GM12878 (cell line): ENCODE data around the gene POLD2. TPM values are rescaled to one million over a fixed set of nuclear protein-coding genes. Genes with fewer than 3 reads are reported as not detected.

Source experiments
- ATAC-seq: fragments of 200-7000 bp; cut with Tn5 transposase; 3 replicates; pipeline ENCODE4 v1.9.1; 2020; ENCODE audit warnings: mild to moderate bottlenecking, moderate library complexity
- BruUV-seq: library from RNA; stranded (reverse); fragments of 400-500 nt; replicated peaks from 2 replicates; lab custom pipeline; 2021; lab: Mats Ljungman, UMichigan
- CTCF ChIA-PET: fragments of 300-600 bp; sonication (Branson Sonifier 250); formaldehyde crosslinking; extraction: SDS; loops from one replicate; lab custom pipeline; 2021; ENCODE audit warnings: inconsistent platforms; lab: Yijun Ruan, JAX
- POLR2A ChIA-PET: fragments of 350-600 bp; formaldehyde crosslinking; extraction: SDS; loops from one replicate; lab custom pipeline; 2021; ENCODE audit warnings: inconsistent platforms; lab: Charles Lee
- RAD21 ChIA-PET: fragments of 300-600 bp; sonication (Branson Sonifier 250); formaldehyde crosslinking; loops from one replicate; lab custom pipeline; 2023; ENCODE audit warnings: antibody characterized with exemption; ENCODE audit not compliant: unreplicated experiment; lab: Charles Lee
- SMC1A ChIA-PET: fragments of 300-600 bp; sonication (Branson Sonifier 250); formaldehyde crosslinking; loops from one replicate; lab custom pipeline; 2023; ENCODE audit not compliant: unreplicated experiment, uncharacterized antibody; lab: Charles Lee
- DNase-seq: peaks from one replicate; pipeline ENCODE4 v3.0.0-alpha.2; 2011; ENCODE audit warnings: low read depth, low spot score
- FAIRE-seq: peaks from 3 replicates; lab custom pipeline; 2011; peaks lifted over from hg19 to GRCh38; lab: Jason Lieb, UNC
- H2AFZ ChIP-seq: 2 replicates; pipeline ENCODE4 v1.6.0; 2011; ENCODE audit warnings: low read depth, low read length, control low read depth; ENCODE audit not compliant: control insufficient read depth
- H3K27ac ChIP-seq: 2 replicates; pipeline ENCODE4 v1.5.1; 2011; ENCODE audit warnings: control low read depth; ENCODE audit not compliant: control insufficient read depth, insufficient read depth
- H3K27me3 ChIP-seq, 2 experiments: replicated peaks in 1 of 2; 2 replicates each; pipeline versions ENCODE4 v1.6.0 to v1.6.1; 2011; ENCODE audit warnings: low read length in 1 of 2; ENCODE audit not compliant: control insufficient read depth in 2 of 2, insufficient read depth in 2 of 2
- H3K36me3 ChIP-seq, 2 experiments: 2 replicates each; pipeline ENCODE4 v1.5.1; 2011; ENCODE audit warnings: low read length in 1 of 2; ENCODE audit not compliant: control insufficient read depth in 2 of 2, insufficient read depth in 2 of 2
- H3K4me1 ChIP-seq: 2 replicates; pipeline ENCODE4 v1.6.1; 2011; ENCODE audit warnings: mild to moderate bottlenecking, low read length, moderate library complexity, mixed read lengths; ENCODE audit not compliant: control insufficient read depth, insufficient read depth
- H3K4me2 ChIP-seq: 2 replicates; pipeline ENCODE4 v1.6.0; 2011; ENCODE audit warnings: control low read depth; ENCODE audit not compliant: control insufficient read depth, insufficient read depth
- H3K4me3 ChIP-seq: fragments of 200-600 bp; sonication (generic); 2 replicates; pipeline ENCODE4 v1.5.1; 2016
- H3K79me2 ChIP-seq: 2 replicates; pipeline ENCODE4 v1.6.0; 2011; ENCODE audit warnings: low read length; ENCODE audit not compliant: control insufficient read depth, insufficient read depth
- H3K9ac ChIP-seq: 2 replicates; pipeline ENCODE4 v1.8.0; 2011; ENCODE audit warnings: low read length, control low read depth, mixed read lengths; ENCODE audit not compliant: control insufficient read depth, insufficient read depth
- H3K9me3 ChIP-seq: replicated peaks from 3 replicates; pipeline ENCODE4 v1.5.1; 2011; ENCODE audit warnings: mild to moderate bottlenecking, low read length; ENCODE audit not compliant: control insufficient read depth, insufficient read depth
- H4K20me1 ChIP-seq: 2 replicates; pipeline ENCODE4 v1.6.0; 2011; ENCODE audit not compliant: control insufficient read depth, insufficient read depth
- KAT2A ChIP-seq: conservative IDR thresholded peaks from 2 replicates; pipeline ENCODE4 v1.6.1; 2011; ENCODE audit warnings: low read depth, low read length; ENCODE audit not compliant: control insufficient read depth
- RAD21 ChIP-seq: IDR thresholded peaks from 2 replicates; pipeline ENCODE4 v1.6.1; 2011; ENCODE audit warnings: mild to moderate bottlenecking, low read depth, low read length, moderate library complexity; ENCODE audit not compliant: insufficient read depth
- SMC3 ChIP-seq: IDR thresholded peaks from 2 replicates; pipeline ENCODE4 v1.6.1; 2011; ENCODE audit warnings: low read length, improper control_type of control experiment, borderline replicate concordance
- WGBS: methylation state at CpG from one replicate; pipeline ENCODE4 v1.1.6; 2016; ENCODE audit warnings: low lambda C conversion rate; ENCODE audit not compliant: insufficient replicate concordance, insufficient coverage; ENCODE audit errors: missing lambda C conversion rate; 5-methylcytosine and 5-hydroxymethylcytosine counted together
- in situ Hi-C: fragments of 300-500 bp; cut with MboI; formaldehyde crosslinking; loops from 9 replicates; pipeline ENCODE4 v1.14.3; 2018; ENCODE audit warnings: mixed read lengths
- intact Hi-C: fragments of 100-400 bp; cut with micrococcal nuclease; formaldehyde crosslinking; loops from one replicate; pipeline ENCODE4 v1.14.2; 2022; ENCODE audit not compliant: unreplicated experiment
- polyA plus RNA-seq, 11 experiments: library from polyadenylated mRNA; depleted of rRNA in 4 of 11; unstranded in 6 of 11; stranded (reverse) in 5 of 11; fragments of >200 nt; fragmentation: Nextera tagmentation in 4 of 11; fragmentation: Illumina TruSeq in 1 of 11; extraction: Ambion mirVana in 4 of 11; extraction: Trizol in 1 of 11; gene quantifications; 1 replicate in 1 of 11; 2 replicates in 10 of 11; pipeline versions ENCODE4 v1.2.1 to v1.2.3, GENCODE V29; 2011 to 2016; ENCODE audit warnings: inconsistent platforms in 2 of 11, missing spikeins in 2 of 11, low read depth in 1 of 11
- total RNA-seq, 4 experiments: library from RNA; depleted of rRNA in 3 of 4; stranded (reverse); fragments of >200 nt in 3 of 4; fragmentation: Illumina TruSeq in 1 of 4; extraction: Trizol in 1 of 4; gene quantifications; 2 replicates each; pipeline versions ENCODE4 v1.2.1 to v1.2.3, GENCODE V29; 2013 to 2021
- TF ChIP-seq, protein P1 (sequence below): IDR thresholded peaks from 2 replicates; pipeline ENCODE4 v1.6.1; 2011; ENCODE audit warnings: borderline replicate concordance, low read depth, mild to moderate bottlenecking, moderate library complexity, mixed read lengths, low read length; ENCODE audit not compliant: insufficient read depth; ENCODE audit errors: extremely low read length
- TF ChIP-seq, protein P2 (sequence below), 3 experiments: IDR thresholded peaks in 2 of 3; conservative IDR thresholded peaks in 1 of 3; 2 replicates each; pipeline ENCODE4 v1.5.1; 2011; ENCODE audit warnings: low read depth in 3 of 3, low read length in 3 of 3, mild to moderate bottlenecking in 3 of 3, control low read depth in 2 of 3, moderate library complexity in 2 of 3, inconsistent platforms in 1 of 3, mixed read lengths in 1 of 3; ENCODE audit not compliant: control insufficient read depth in 2 of 3, insufficient read depth in 1 of 3; ENCODE audit errors: extremely low read depth in 1 of 3

POLD2 gene
- total and polyA plus RNA-seq, 10 of the 15 experiments (the other 5 are each of a cell fraction or from before 2014, with no cell fraction given) = 19.1 to 287 (median 169) TPM

DNA sequence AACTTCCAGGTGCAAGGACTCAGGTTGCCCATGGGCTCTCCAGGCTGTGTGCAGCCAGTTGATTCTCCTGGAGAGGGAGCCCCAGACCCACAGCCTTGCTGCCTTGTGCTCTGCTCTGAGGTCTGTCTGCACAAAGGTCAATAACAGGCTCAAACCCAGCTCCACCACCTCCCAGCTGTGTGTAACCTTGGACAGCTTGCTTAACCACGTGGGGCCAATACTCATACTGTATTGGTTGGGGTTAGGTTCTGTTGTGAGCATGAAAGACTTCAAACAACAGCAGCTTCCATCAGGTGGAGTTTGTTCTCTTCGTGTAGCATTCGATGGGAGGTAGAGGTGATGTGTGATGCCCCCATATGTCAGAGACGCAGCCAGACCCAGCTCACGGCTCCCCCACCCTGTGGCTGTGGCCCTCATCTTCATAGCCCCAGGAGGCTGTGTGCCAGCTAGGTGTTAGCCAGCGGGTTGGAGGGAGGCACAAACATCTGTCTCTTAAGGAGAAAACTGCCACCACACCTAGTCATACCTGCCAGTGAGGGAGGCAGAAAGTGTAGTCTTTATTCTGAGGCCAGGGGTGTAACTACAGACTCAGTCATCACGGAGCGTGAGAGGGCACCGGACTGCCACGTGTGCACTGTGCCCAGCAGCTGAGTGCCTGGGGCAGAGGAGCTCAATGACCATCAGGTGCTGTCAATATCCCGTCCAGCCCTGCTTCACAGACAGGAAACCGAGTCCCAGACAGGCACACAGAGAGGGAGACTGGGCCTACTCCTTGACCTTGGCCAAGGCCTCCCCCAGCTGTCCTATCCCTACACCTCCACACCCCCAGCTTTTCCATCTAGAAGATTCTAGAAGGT, 8.1 kb upstream of the POLD2 start:
- ChIA-PET POLR2A (interaction anchor here (1.7 kb wide), 1 partner anchor 9 kb away, joined by 5 read pairs; the partner anchor contains the start of gene POLD2), RAD21 (interaction anchor here (1.8 kb wide), 1 partner anchor 11 kb away, joined by 4 read pairs; no protein-coding TSS in a partner anchor), CTCF (interaction anchor here (0.7 to 0.9 kb wide), 2 partner anchors 41 to 434 kb away, joined by 3 read pairs; no protein-coding TSS in a partner anchor), SMC1A (interaction anchor here (0.6 to 1.6 kb wide), 2 partner anchors 66 to 74 kb away, joined by 3 read pairs; no protein-coding TSS in a partner anchor)
- in situ Hi-C loops = no loop called here
- H3K27me3 ChIP-seq = no peaks in the 10 kb centered on the region; a peak in 1 of 4 replicates
- DNase-seq = no peak
- peak; percentile 75 for ATAC-seq
- peak; percentile 39 for TF ChIP-seq RAD21
- TF ChIP-seq SMC3 = peak; percentile 11; the same call in 1 of the 2 replicates
- no peak for TF ChIP-seq KAT2A
- TF ChIP-seq, protein P1, sequence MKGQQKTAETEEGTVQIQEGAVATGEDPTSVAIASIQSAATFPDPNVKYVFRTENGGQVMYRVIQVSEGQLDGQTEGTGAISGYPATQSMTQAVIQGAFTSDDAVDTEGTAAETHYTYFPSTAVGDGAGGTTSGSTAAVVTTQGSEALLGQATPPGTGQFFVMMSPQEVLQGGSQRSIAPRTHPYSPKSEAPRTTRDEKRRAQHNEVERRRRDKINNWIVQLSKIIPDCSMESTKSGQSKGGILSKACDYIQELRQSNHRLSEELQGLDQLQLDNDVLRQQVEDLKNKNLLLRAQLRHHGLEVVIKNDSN = peak; percentile 17
- TF ChIP-seq, protein P2, sequence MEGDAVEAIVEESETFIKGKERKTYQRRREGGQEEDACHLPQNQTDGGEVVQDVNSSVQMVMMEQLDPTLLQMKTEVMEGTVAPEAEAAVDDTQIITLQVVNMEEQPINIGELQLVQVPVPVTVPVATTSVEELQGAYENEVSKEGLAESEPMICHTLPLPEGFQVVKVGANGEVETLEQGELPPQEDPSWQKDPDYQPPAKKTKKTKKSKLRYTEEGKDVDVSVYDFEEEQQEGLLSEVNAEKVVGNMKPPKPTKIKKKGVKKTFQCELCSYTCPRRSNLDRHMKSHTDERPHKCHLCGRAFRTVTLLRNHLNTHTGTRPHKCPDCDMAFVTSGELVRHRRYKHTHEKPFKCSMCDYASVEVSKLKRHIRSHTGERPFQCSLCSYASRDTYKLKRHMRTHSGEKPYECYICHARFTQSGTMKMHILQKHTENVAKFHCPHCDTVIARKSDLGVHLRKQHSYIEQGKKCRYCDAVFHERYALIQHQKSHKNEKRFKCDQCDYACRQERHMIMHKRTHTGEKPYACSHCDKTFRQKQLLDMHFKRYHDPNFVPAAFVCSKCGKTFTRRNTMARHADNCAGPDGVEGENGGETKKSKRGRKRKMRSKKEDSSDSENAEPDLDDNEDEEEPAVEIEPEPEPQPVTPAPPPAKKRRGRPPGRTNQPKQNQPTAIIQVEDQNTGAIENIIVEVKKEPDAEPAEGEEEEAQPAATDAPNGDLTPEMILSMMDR (IDR thresholded peaks at IDR 0.05 in 2 of 3, conservative IDR thresholded peaks at IDR 0.05 in 1 of 3; ENCODE audit: control insufficient read depth in 2 of 3, extremely low read depth in 1 of 3, insufficient read depth in 1 of 3, low read depth in 3 of 3, low read length in 3 of 3) = peak in 2 of 3 experiments; percentile 16 to 24; a peak in 2 of 6 replicates
- FAIRE-seq = peak; percentile 31
- WGBS = 27% methylated on average over 12 of the region's 12 CpGs
- no peaks in the 10 kb centered on the region for H3K4me1 ChIP-seq
- H3K4me2 ChIP-seq = no peak overlapping the region
- H3K79me2 ChIP-seq = no peaks in the 10 kb centered on the region
- no peak overlapping the region for H3K4me3 ChIP-seq
- no peaks in the 10 kb centered on the region for H3K36me3 ChIP-seq
- no peaks in the 10 kb centered on the region for H4K20me1 ChIP-seq
- intact Hi-C loops = no loop called here
- H3K27ac ChIP-seq = no peak overlapping the region
- BruUV-seq = no TSS peak
- no peak overlapping the region for H2AFZ ChIP-seq
- no peaks in the 10 kb centered on the region for H3K9me3 ChIP-seq
- no peak overlapping the region for H3K9ac ChIP-seq
